HG02571 (cell line): ENCODE results near the gene NAA16.
"Not testable (repeated sequence)": the region's sequence is repeated elsewhere in the genome, so short reads cannot be mapped to it uniquely, and the experiment has no call there.

Experiments
- ATAC-seq: cut with Tn5 transposase; IDR thresholded peaks from one replicate; pipeline ENCODE4 v1.9.1; 2021; ENCODE audit warnings: mild to moderate bottlenecking, moderate library complexity; ENCODE audit not compliant: unreplicated experiment

NAA16 gene

DNA sequence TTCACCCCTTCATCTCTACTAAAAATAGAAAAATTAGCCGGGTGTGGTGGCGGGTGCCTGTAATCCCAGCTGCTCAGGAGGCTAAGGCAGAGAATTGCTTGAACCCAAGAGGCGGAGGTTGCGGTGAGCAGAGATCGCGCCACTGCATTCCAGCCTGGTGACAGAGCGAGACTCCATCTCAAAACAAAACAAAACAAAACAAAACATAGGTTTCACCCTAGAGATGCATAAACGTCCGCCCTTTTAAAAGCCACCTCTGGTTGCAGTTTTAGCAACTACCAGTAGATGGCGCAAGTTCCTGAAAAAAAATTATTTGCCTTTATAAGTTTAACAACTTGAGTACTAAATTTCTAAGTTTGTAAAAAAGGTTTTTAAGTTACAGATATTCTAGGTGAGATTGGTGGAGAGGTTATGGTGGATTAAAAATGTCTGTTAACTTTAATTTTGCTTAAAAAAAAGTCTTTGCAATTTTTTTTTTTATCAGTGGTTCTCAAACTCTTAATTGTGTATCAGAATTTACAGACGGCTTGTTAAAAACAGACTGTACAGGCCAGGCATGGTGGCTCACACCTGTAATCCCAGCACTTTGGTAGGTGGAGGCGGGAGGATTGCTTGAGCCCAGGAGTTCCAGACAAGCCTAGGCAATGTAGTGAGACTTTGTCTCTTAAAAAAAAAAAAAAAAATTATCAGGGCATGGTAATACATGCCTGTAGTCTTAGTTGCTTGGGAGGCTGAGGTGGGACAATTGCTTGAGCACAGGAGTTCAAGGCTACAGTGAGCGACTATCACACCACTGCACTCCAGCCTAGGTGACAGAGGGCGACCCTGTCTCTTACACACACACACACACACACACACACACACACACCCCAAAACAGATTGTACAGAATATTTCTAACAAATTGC, 42.1 kb downstream of the NAA16 start:
- ATAC-seq, result no peak

DNA sequence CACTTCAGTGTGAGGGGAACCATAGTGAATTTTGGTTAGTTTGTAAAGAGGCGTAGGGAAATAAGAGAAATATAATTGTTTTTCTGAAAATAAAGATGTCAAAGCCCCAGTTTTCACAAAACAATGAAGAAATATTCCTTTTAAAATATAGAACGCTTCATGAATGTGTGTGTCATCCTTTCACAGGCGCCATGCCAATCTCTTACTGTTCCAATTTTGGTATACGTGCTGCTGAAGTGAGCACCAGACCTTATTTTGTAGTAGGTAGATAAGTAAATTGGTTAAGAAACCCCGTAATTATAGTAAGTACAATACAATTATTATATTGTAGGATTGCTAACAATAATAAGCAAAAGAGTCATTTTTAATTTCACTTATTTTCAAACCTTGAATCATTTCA, 43.3 kb downstream of the NAA16 start:
- ATAC-seq, result no peak

DNA sequence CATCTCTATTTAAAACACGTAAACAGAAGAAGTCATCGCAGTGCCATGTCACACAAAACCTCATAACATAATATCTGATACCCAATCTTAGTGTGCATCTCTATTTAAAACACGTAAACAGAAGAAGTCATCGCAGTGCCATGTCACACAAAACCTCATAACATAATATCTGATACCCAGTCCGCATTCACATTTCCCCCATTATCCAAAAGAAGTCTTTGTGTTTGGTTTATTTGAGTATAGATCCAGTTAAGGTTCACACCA, 45.2 kb downstream of the NAA16 start:
- not testable (repeated sequence) for ATAC-seq

GRCh38 chr13:41356786-41357185, 45.7 kb downstream of the NAA16 start:
- ATAC-seq, result no peak

GRCh38 chr13:41361491-41361890, 50.4 kb downstream of the NAA16 start:
- no peak for ATAC-seq

- no peak for ATAC-seq
Observed at GRCh38 chr13:41364043-41364442, 53.0 kb downstream of the NAA16 start.

GRCh38 chr13:41365631-41366030, 54.6 kb downstream of the NAA16 start:
- no peak for ATAC-seq

DNA sequence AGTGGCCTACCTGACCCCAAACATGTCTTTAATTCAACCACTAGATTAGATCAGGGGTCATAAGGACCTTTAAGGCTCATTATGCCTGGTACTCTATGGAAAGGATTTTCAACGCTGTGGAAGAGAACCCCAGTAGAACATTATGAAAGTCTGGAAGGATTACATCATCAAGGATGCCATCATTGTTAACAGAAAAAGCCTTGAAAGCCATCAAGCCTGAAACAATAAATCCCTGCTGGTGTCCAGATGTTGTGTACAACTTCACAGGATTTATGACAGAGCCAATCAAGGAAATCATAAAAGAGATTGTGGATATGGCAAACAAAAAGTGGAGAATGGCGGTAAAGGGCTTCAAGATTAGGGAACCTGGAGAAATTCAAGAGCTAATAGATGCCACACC, 59.7 kb downstream of the NAA16 start:
- no peak for ATAC-seq

- ATAC-seq, result no peak
Observed at GRCh38 chr13:41377446-41377845, 66.4 kb downstream of the NAA16 start.

- ATAC-seq, result no peak
Observed at GRCh38 chr13:41382431-41382830, 71.4 kb downstream of the NAA16 start.

- ATAC-seq, result no peak
Observed at GRCh38 chr13:41383386-41383785, 72.3 kb downstream of the NAA16 start.

GRCh38 chr13:41384749-41385503, 73.9 kb downstream of the NAA16 start:
- no peak for ATAC-seq

GRCh38 chr13:41386211-41386610, 75.1 kb downstream of the NAA16 start:
- ATAC-seq, result no peak

DNA sequence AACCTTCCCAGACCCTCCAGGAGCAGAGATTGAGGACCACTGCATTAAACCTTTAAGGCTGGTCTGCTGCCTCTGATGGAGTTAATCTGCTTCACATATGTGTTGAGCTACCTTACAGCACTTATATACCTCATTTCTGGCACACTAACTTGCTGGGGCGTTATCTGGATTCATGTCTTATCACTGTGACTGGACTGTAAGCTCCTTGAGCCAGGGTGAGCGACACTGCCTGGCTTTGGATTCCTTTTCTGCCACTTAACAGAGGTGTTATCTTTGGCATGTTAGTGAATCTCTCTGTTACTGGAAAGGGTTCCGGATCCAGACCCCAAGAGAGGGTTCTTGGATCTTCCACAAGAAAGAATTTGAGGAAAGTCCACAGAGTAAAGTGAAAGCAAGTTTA, 76.5 kb downstream of the NAA16 start:
- ATAC-seq, result no peak

DNA sequence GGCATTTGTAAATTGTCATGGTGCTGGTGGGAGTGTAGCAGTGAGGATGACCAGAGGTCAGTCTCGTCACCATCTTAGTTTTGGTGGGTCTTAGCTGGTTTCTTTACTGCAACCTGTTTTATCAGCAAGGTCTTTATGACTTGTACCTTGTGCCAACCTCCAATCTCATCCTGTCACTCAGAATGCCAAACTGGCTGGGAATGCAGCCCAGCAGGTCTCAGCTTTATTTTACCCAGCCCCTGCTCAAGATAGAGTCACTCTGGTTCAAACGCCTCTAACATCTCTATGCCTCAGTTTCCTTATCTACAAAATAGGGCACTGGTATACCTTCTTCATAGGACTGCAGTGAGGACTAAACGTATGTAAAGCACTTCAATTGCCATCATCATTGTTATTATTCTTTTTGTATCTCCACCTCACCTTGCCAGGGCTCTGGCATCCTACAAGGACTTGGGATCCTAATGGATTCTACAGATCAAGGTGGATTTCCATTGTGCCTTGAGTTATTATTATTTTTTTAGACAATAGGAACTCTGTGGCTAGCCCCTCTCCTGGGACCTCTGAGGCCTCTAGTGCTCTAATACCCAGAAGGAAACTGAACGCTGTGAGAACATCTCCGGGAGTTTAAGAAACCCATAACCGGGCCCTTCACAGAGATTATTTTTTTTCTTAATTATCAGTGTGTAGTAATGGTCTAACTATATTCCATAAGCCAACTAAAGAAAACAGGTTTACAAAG, 77.2 kb downstream of the NAA16 start:
- no peak for ATAC-seq

- ATAC-seq, result no peak
Observed at GRCh38 chr13:41389580-41389979, 78.5 kb downstream of the NAA16 start.

GRCh38 chr13:41394166-41394565, 83.1 kb downstream of the NAA16 start:
- no peak for ATAC-seq

GRCh38 chr13:41398494-41399170, 87.6 kb downstream of the NAA16 start:
- no peak for ATAC-seq

- no peak for ATAC-seq
Observed at GRCh38 chr13:41401366-41401765, 90.3 kb downstream of the NAA16 start.

GRCh38 chr13:41402691-41403511, 91.8 kb downstream of the NAA16 start:
- no peak for ATAC-seq
